ENCODE data around the gene FKBP14.
A peak's percentile ranks its signal among the peaks of the same experiment; 100 is the strongest.
"Not testable (repeated sequence)": the region's sequence is repeated elsewhere in the genome, so short reads cannot be mapped to it uniquely, and the experiment has no call there.

FKBP14 gene, protein sequence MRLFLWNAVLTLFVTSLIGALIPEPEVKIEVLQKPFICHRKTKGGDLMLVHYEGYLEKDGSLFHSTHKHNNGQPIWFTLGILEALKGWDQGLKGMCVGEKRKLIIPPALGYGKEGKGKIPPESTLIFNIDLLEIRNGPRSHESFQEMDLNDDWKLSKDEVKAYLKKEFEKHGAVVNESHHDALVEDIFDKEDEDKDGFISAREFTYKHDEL

DNA sequence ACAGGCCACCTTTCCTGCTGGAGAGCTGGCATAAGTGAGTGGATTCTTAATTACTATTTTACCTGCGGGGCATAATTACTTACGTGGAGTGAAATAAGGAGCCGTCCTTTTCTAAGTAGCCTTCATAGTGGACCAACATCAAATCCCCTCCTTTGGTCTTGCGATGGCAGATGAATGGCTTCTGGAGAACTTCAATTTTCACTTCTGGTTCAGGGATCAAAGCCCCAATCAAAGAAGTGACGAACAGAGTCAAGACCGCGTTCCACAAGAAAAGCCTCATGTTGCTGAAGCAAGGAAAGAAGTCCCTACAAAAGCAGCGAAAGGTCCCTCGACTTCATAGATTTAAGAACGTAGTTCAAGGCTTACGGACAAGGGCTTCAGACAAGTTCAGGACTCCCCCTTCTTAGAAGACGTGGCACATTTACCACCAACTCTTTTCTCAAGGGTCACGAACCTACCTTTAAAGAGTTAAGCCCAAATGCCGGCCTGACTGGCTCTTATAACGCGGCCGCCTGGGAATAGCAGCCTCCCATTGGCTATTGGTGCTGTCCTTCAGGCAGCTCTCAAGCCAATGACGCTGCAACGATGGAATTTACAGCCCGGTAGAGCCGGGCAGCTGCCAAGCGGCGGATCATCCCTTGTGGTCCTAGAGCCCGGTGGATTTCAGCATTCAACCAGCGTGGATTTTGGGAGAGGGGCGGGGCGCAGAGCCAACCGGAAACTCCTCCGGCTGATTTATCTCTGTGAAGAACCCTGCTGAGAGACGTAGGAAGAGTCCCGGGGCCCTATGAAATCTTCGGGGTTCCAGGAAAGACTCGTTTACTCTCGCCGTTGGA is at the start of gene FKBP14:
Gene FKBP14, minus strand, starts transcription at position 474 of the 836 bp plus-strand sequence. Its CDS starts 194 bp downstream, at position 280.
- peak; percentile 100 for DNase-seq (ENCODE audit: low read depth)

DNA sequence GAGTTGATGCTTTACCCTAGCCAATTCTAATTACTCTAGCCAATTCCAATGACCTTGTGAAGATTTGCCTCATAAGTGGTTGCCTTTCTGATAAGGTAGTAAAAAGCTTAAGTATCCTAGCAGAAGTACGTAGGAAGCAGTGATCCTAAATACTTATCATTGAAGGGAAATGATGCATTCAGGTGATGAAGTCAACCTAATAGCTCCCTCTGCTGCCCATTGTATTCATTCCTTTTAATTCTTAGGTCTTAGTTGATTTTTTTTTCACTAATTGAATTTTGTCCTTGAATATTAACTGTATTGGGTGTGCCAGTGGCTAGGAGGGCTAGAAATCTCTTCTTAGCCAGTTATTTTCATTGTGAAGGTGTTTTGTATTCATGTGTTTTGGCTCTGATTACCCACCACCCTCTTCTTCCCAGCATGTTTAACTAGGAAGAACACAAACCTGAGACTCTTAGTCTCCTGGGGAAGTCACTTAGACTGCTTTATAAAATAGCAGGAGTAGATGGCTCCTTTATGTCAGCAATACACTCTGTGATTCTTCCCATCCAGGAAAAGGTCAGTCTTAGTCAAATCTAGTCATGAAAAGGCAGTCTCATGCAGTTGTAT is 48.0 kb upstream of the FKBP14 start:
- DNase-seq (ENCODE audit: low read depth), result peak; percentile 18

DNA sequence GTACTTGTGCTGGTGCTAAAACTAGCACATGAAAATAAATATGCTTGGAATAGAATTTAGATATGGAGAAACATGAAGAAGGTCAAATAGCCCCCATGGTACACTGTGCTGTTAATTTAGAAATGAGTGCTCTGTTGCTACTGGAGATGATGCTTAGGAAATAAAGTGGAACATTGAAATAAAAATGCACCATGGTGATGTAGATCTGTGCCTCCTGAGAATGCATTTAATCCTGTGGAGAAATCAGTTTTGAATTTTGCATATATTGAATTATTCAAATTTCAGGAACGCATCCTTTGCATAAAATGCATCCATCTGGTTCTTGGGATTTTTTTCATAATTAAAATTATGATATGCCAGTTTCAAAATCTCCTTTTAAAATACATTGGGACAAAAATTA is 46.2 kb upstream of the FKBP14 start:
- no peak for DNase-seq (ENCODE audit: low read depth)

DNA sequence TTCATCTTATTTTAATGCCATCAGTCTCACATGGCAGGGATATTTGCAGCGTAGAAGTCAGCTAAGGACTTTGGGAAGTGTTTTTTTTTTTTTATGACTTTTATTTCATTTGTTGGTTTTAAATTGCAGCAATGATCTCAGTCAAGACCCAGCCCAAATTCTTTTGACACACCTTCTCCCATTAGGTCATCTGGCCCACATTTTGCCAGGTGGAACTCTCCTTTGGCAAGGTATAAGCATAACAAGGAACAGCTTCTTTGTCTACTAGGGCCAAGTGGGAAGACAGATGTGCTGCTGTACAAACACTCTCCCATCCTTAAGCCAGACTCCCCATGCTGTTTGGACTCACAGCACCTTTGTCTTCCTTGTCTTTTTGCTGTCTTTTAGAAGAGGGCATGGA is 43.5 kb upstream of the FKBP14 start:
- no peak for DNase-seq (ENCODE audit: low read depth)

DNA sequence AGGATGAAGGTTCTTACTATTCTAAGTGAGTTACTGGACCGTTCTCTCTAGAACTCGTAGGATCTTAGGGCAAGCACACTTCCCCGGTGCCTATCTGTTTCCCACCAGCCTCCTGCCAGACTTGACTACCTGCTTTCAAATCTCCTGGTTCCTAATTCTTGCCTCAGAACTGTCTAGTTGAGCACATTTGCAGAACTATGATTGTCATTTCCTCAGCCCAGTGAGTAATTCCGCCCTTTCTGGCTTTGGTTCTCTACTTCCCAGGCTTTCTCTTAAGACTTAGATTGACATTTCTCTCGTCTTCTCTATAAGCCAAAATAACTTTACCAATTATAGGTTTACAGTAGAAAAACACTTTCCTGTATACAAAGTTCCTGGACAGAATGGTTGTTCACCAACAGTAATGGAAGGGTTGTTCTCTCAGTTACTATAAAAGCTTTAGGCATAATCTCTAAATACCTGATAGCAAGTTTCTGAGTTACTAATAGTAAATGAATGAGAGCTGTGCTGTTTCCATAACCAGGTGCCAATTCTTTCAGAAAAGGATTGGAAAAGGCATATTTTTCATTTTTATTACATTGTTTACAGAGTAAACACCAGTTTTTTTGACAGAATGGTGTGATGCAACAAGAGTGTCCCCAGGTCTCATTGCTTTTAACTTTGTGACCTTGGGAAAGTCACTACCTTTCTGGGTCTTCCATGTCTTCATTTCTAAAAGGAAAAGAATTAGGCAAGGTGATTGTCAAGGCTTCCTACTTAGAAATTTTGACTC is 42.8 kb upstream of the FKBP14 start:
- DNase-seq (ENCODE audit: low read depth), result no peak

DNA sequence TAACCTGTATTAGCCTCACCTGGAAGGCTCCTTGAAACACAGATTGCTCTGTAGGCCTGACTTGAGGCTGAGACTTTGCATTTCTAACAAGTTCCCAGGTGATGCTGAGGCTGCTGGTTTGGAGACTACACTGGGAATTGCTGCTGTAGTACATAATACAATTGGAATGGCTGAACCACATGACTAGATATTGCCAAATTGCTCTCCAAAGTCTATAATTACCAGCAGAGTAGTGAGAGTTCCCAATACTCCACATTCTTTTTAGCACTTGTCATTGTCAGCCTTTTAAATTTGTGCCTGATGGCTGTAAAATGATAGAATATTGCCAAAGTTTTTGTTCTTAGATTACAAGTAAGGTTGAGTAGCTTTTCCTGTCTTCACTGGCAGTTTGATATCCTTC is 41.6 kb upstream of the FKBP14 start:
- peak; percentile 80 for DNase-seq (ENCODE audit: low read depth)

DNA sequence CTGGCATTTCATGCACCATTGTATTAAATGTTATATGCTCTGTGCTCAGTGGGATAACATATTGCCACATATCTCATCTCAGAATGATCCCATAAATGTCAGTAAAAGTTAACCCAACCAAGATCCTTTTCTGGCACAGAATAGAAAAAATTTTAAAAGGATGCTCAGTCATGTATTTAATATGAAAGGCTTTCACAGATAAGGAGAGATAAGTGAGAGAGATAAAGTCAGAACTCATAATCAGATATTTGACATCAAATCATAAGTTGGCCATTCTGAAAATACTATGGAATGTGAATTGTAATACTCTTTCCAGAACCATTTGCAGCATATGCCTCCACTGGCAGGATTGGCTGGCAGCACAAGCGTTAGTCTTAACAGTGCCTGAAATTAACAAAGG is 40.2 kb upstream of the FKBP14 start:
- DNase-seq (ENCODE audit: low read depth), result no peak

DNA sequence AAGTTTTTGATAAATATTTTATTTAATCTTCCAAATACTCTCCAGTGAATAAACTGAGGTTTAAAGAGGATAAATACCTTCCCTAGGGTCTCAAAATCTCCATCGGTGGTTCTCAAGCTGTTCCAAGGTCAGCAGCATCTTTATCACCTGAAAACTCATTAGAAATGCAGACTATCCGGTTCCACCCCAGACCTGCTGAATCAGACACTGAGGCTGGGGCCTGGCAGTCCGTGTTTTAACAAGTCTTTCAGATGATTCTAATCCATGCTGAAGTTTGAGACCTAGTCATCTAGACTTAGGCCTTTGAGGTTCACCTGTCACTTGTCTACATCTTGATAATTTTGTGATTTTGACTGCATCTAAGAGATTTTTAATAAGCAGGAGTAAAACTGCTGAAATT is 39.2 kb upstream of the FKBP14 start:
- no peak for DNase-seq (ENCODE audit: low read depth)

DNA sequence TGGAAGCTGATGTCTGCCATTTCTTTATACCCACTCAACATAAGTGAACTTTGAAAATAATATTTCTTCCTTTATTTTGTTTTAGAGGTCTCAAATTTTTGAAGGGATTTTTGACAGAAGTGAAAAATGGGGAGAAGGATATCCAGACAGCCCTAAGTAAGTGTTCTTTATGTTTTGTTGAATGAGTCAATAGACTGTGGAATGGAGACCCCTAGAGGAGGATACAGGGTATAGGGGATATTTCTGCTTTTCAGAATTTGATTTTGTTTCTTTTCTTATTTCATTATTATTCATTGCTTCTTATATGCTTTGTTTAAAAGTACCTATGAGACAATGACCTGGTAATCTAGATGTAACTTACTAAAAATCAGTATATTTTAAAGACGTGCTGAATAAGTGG is 36.1 kb upstream of the FKBP14 start:
- peak; percentile 40 for DNase-seq (ENCODE audit: low read depth)

DNA sequence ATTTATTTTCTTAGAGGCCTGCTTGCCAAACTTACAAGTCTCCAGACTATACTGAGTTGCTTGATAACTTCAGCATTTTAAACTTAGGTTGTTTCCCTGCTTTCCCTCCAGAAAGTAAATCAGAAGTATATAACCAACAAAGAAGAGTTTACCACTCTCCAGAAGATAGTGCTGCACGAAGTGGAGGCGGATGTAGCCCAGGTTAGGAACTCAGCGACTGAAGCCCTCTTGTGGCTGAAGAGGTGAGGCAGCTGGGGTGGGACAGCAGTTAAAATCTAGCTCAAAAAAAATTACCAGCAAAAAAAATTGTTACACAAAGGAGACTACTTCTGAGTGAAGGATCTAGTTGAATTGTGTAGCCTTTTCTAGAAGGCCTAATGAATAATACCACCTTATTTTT is 35.3 kb upstream of the FKBP14 start:
- DNase-seq (ENCODE audit: low read depth), result not testable (repeated sequence)

DNA sequence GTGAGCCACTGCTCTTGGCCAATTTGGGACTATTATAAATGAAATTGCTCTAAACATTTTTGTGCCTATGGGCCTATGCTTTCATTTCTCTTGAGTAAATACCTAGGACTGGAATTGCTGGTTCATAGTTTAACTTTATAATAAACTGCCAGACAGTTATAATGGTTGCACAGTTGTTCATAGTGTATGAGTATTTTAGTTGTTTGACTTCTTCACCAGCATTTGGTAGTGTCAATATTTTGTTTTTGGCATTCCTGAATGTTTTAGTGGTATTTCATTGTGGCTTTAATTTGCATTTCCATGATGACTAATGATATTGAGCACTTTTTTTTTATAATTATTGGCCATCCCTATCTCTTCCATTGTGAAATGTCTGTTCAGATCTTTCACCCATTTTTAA is 31.2 kb upstream of the FKBP14 start:
- DNase-seq (ENCODE audit: low read depth), result no peak

DNA sequence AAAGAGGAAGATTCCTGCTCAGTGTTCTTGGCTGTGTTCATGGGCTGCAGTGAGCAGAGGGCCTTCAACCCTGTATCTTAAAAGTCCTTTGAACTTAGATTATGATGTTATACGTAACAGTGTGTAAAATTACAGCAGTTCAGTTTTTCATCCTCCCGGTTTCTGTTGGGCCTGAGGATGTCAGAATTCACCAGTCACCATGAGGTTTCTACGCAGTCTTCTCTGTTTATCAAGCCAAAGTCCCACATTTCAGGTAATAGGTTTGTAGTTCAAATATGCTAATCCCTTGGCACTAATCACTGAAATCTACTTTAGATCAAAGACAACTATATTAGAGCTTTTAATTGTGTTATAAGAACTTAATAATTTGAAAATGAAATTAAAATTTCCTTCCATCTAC is 26.6 kb upstream of the FKBP14 start:
- no peak for DNase-seq (ENCODE audit: low read depth)

DNA sequence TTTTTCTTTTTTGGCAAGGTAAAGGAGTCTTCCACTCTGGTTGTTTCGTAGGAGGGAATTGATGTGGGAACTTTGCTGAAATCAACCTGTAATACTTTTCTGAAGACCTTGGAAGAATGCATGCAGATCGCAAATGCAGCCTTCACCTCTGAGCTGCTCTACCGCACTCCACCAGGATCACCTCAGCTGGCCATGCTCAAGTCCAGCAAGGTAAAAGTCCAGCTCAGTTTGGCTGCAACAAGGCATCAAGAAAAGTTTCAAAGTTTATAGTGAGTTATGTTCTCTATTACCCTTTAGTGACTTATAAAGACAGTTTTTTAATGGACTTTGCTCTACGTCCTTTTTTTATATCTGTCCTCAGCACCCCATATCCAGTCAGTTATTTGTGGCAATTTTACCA is 22.7 kb upstream of the FKBP14 start:
- no peak for DNase-seq (ENCODE audit: low read depth)

DNA sequence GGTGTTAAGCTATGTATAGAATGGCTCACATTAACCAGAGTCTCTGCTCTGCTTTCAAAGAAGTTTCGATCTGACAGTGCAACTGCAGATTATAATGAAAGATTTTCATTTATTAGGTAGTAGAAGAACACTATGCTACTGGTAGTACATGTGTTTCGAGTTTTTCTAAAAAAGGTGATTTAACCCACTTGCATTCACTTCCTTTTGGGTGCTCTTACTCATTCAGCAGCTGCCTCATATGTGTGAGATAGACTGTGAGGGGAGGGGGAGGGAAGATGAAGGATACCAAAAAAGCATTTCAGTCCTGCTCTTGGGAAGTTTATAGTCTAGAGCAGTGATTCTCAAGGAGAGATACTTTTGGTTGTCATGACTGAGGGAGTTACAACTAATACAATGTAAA is 22.1 kb upstream of the FKBP14 start:
- DNase-seq (ENCODE audit: low read depth), result no peak

DNA sequence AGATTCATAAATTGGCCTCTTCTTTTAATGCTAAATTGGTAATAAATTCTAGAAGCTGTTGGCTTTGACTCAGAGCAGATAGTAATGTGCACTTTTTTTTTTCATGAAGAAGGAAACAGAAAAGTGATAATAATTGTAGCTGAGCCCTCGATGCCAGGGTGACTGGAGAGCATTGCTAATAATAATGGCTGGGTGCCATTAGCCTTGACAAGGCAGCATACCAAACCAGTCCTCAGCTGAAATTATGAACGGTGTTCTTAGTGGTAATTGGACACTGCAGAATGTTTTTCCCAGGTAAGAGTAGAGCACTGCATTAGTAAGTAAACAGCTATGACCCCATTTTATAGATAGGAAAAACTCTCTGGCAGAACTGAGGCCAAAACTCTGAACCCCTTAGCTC is 20.6 kb upstream of the FKBP14 start:
- DNase-seq (ENCODE audit: low read depth), result no peak

DNA sequence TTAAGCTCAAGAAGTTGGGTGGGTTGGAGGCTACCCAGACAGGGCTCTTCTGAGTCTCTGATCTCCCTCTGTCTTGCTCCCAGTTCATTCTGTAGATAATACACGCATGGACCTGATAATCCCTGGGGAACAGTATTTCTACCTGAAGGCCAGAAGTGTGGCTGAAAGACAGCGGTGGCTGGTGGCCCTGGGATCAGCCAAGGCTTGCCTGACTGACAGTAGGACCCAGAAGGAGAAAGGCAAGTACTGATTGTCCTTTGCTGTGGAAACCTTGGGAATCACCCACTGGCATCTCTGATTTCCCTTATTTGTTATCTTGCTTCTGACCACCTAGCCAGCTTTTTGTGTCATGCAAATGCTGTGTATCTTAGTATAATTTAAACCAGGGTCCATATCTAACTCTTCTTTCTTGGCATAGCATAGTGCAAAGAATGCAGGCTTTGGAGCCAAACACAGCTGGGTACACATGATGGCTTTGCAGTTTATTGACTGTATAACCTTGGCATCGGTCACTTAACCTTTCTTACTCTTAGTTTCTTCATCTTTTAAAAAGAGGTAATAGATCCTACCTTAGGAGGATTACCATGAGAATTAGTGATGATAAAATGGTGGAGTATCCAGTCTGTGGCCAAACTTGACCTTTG is 19.7 kb upstream of the FKBP14 start:
- no peak for DNase-seq (ENCODE audit: low read depth)

DNA sequence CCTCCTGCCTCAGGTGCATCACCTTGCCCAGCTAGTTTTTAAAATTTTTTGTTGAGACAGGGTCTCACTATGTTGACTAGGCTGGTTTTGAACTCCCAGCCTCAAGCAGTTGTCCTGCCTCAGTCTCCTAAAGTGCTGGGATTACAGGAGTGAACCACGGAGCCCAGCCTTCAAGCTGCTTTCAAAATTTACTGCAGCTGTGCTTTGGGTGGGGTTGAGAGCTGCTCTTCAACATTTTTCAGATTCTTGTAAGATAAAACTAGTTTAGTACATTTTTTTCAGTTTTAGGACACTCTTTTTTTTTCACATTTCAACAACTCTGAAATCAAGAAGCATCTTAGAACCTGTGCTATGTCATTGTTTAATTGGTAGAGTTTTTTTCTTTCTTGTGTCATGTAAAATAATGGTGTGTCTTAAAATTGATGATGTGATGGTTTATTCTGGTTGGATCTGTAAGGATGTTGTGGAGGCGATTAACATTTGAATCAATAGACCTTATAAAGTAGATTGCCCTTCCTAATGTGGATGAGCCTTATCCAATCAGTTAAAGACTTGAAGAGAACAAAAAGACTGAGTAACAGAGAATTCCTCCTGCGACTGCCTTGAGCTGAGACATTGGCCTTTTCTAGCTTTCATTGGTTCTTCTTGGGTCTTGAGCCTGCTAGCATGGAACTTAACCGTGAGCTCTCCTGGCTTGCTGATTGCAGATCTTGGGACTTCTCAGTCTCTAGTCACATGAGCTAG is 15.2 kb upstream of the FKBP14 start:
- no peak for DNase-seq (ENCODE audit: low read depth)

DNA sequence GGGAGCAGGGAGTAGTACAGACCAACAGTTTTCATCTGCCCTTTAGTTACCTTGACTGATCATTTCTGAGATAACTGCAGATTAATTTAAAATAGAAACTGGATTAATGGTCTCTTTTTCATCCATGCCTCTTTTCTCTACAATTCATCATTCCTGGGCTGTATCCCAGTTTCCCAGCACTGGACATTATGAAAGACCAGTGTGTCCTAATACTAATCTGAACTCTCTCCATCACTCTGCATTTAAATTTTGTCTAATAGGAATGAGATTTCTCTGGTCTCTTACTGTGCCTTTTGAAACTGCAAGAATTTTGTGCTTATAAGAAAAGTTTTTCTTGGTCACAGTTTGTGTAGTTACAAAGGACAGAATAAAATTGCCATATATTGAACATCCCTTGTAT is 14.4 kb upstream of the FKBP14 start:
- no peak for DNase-seq (ENCODE audit: low read depth)

DNA sequence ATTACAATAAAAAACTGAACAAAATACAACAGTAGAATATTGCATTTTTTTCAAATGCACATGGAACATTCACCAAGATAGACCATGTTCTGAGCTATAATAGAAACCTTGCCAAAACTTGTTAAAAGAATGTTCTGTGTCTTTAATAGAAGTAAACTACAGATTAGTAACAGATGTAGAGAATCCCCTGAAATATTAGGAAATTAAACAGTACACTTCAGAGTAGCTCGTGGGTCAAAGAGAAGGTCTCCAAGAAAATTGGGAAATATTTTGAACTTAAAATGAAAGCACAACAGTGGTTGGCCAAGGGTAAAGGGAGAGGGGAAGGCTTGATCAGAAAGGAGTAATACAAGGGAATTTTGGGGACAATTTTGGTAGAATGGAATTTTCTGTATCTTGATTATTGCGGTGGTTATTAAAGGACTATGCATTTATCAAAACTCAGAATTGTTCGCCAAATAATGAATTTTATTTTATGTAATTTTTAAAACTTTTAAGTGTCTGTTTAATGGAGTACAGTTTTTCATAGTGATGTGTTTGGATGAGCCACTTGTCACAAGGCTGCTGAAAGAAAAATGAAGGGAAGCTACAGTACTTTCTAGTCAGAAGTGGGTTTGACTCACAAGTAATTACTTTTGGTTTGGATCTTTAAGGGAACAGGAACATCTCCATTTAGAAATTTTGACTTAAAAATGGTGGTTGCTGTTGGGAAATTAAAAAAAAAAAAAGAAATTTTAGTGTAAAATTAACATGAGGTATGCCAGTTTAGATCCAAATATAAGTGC is 11.9 kb upstream of the FKBP14 start:
- no peak for DNase-seq (ENCODE audit: low read depth)

DNA sequence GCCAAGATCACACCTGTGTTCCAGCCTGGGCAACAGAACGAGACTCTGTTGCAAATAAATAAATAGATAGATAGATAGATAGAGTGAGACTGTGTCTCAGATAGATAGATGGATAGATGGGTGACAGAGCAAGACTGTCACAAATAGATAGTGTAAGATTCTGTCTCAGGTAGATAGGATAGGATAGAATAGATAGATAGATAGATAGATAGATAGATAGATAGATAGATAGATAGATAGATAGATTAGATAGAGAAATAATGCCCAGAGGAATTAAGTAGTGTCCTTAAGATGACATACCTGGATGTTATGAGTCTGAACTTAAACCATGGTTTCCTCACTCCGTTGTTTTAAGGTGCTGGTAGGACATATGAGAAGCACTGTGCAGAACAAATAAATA is 9.7 kb upstream of the FKBP14 start:
- no peak for DNase-seq (ENCODE audit: low read depth)

DNA sequence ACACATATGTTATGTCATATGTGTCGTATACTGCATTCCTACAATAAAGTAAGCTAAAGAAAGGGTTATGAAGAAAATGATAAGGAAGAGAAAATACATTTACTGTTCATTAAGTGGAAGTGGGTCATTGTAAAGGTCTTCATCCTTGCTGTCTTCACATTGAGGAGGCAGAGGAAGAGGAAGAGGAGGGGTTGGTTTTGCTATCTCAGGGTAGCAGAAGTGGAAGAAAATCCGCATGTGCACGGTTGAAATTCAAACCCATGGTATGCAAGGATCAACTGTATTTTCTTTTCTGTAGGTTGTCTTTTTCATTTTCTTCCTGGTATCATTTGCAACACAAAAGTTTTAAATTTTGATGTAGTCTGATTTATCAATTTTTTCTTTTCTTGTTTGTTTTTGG is 8.0 kb upstream of the FKBP14 start:
- DNase-seq (ENCODE audit: low read depth), result no peak
